NCI-H1105 (cell line): ENCODE data around the gene AOPEP.

Experiments used
- DNase-seq: peaks from one replicate; lab custom pipeline; 2025; lab: John Stamatoyannopoulos, UW

The AOPEP gene

DNA sequence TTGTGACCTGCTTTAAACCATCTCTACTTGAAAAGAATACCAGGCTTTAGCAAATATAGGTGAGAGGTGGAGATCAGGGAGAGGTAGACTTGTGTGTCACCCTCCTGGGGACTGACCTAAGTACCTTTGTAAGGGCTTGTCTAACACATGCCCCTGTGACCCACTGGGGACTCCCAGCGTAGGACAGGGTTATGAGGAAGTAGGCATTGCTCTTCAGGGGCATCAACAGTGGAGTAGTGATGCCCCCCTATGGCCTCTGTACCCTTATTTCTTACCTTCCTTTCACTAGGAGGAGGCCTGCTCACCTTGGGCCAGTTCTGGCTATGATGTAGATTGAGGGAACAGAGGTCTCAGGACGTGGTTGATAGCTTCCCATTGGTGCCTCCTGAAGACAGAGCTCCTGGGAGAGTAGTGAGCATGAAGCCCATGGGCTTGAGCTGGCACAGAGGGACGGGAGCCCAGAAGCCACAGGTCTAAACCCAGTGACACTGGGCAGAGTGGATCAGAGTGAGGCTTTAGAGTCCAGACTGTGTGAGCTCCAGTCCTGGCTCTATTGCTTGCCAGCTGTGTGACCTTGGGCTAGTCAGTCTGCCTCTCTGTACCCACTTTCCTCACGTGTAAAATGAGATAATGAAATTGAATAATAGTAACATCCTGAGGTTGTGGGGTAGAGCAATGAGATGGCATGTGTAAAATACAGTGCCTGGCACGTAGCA is 191.7 kb downstream of the AOPEP start:
- DNase-seq, result no peak

DNA sequence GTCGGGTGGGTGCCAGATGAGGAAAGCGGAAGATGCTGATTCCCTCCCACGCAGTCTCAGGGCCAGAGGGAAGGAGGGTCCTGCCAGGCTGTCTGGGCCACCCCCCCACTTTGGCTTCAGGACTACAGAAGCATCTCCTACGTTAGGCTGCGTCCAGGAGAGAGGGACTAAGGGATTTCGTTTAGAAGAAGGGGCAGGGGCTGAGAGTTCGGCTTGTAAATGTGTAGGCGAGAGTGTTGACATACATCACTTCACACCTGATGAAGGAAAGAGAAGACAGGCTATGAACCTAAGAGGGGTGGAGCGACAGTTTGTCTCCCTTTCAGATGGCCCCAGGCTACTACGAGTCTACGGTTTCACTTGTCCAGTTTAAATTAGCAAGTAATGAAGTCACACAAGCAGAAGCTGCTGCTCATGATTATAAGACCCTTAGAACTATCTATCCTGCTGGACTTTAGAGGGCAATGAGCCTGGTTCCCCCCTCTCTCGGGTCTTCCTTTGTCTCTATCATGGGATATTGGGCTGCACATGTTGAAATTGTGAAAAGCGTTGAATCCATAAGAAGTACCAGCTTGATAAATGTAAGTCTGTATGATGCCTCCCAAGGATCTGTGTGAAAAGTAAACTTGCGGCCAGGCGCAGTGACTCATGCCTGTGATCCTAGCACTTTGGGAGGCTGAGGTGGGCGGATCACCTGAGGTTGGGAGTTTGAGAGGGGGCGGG is 193.0 kb downstream of the AOPEP start:
- DNase-seq, result no peak

DNA sequence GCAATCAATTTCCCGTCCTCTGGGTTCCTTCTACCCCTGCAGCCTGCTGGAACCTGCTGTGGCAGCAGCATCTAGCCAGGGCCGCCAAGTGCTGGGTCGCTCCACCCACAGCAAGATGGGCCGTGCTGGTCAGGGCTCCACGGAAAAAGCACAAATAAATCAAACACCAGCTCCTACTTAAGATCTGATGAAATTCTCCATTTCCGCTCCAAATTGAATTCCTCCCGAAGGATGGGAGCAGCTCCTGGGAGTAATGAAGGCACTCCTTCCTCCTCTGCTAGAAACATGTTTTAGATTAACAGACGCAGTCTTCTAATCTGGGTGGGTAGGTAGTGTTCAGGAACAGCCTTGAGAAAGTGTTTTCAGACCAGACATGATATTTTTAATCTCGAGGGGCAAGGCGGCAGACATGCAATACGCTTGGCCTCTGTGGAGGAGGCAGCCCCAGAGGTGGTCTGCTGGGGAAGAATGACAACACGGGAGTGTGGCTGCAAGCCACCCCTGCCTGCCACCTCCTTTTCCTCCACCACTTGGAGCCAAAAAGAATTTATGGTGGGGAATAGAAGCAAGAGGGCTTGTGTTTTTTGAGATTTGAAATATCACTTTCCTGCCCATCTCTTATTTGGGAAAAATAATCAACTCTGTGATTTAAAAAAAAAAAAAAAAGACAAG is 194.1 kb downstream of the AOPEP start:
- DNase-seq, result no peak

DNA sequence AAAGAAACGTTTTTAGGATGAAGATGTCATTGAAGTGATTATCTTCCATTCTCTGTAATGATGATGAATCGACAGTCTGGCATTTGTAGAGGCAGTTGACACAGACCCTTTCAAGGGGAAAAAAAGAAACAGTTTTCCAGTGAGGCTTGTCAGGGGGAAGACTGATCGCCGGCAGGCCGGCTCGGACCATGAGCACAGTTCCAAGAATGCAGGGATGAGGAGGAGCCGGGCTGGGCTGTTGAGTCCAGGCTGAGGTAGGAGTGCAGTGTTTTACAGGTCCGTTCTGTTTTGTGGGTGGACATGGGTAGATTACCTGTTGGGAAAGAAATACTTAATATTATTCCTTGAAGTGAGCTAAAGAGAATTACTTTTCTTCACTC is 194.6 kb downstream of the AOPEP start:
- DNase-seq, result no peak

DNA sequence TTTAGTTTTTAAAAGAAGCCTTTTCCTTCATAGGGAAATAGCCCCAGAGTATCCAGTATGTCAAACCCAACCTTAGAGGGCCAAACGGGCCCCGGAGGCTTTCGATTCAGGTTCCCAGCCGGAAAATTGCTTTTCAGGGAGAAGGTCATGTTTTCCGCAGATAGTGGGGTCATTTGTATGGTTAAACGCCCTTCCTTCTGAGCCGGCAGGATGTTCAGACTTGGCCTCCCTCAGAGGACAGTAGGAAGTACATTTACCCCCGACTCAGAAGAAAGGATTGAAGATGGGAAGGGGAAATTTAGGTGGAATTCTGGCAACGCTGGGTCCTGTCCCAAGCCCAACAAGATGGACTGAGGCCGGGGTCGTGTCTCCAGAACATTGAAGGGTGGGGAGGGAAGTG is 195.2 kb downstream of the AOPEP start:
- no peak for DNase-seq

DNA sequence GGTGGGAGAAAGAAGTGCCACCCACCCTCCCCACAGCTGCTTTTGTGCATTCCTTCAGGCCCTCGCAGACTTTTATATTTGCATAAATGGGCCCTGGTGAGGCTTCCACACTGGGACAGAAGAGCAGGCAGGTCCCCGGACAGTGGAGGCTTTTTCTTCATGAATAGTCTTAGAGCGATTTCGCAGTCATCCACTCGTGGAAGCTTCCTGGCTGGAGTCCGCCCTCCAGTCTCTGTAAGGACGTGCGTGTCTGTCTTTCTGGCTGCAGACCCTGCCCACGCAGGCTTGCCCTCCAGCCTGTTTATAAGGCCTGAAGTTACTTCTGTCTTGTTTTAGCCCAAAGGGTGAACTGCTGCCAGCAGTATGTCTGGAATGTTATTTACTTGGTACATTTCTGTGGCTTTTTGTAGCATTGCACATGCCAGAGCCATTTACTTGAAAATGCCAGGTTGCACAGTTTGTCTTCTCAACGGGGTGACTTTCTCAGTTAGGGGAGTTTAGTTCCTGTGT is 195.7 kb downstream of the AOPEP start:
- DNase-seq, result peak; percentile 30

DNA sequence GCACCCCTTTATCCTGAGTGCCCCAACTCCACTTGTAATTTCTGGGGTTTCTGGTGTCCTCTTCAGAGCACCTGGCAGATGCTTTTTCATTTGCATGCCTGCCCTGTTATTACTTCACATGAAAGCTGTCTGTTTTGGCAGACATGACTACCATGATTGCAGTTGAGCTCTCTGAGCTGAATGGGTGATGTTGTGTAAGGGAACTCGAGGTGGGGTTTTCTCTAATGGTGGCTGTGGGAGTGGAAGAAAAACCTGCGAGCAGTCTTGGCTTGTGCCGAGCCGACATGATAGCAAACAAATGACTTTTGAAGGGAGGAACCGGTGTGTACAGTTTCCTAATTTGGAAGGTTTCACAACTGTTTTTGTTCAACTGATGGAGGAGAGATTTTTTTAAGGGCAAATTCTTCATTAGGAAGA is 196.2 kb downstream of the AOPEP start:
- DNase-seq, result peak; percentile 46

DNA sequence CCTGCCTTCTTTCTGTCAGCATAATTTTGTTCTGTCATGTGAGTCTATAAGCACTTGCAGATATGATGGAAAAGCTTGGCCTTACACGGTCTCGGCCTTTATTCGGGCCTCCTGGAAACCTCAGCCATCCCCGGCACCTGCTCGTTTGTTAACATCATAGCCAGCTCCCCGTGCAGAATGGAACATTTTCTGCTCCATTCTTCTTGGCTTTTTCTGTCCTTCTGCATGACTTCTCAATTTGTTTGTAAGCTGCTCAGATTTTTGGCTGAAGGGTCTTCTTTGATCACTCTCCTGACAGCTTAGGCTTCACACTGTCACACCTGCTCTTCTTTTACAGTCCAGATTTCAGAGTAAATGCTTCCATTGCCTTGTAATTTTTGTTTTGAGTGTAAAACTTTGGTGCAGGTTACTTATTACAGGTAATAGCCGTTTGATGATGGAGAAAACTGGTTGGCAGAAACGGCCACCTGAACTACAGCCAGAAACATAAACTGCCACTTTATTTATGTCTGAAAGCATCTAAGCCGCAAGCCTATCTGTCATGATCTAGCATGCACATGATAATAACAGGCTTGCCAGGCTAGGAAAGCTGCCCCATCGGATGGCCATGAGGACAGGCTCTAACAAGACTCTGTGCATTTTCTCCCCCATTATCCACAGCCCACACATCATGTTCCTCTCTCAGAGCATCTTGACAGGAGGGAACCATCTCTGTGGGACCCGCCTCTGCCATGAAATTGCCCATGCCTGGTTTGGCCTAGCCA is 197.0 kb downstream of the AOPEP start:
- DNase-seq, result peak; percentile 15

DNA sequence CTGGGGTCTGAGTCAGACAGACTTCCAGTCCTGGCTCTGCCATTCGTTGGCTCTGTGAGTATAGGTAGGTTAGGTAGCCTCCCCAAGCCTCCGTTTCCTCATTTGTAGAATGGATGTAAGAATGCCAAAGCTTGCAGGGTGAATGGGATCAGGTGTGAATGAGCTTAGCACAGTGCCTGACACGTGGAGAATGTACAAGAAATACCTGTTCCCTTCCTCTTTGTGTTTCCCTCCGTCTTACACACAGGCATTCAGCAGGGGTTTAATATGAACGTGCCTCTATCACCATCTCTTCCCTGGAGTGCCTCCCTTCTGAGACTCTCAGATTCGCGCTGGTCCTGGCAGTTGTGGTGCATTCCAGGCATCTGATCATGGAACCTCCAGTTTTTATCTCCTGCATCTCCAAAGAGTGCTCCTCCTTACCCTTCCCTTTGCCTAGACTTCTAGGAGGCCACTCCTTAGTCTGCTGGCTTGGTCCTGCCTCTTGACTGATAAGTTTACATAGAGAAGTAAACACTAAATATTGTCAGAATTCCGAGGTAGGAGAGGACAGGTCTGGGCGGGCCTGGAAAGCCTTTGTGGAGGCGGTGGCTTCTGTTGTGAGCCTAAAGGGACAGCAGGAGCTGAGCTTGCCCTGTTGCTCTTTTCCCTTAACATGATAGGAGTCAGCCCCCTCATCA is 199.4 kb downstream of the AOPEP start:
- no peak for DNase-seq

DNA sequence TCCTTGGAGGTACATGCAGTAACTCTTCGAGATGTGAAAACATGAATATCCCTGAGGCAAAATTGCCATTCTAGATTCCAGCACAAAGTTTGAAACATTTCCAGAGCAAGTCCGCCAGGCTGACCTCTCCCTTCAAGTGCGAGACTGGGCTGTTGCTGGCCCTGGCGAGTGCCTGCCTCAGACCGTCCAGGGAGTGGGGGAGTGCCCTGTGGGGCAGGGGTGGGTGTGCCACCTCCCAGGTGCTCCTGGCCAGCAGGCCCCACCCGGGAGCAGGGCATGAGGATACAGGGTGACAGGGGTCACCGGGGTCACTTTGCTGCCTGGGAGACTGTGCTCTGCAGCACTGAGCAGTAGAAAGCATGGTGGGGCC is 199.9 kb downstream of the AOPEP start:
- DNase-seq, result no peak

DNA sequence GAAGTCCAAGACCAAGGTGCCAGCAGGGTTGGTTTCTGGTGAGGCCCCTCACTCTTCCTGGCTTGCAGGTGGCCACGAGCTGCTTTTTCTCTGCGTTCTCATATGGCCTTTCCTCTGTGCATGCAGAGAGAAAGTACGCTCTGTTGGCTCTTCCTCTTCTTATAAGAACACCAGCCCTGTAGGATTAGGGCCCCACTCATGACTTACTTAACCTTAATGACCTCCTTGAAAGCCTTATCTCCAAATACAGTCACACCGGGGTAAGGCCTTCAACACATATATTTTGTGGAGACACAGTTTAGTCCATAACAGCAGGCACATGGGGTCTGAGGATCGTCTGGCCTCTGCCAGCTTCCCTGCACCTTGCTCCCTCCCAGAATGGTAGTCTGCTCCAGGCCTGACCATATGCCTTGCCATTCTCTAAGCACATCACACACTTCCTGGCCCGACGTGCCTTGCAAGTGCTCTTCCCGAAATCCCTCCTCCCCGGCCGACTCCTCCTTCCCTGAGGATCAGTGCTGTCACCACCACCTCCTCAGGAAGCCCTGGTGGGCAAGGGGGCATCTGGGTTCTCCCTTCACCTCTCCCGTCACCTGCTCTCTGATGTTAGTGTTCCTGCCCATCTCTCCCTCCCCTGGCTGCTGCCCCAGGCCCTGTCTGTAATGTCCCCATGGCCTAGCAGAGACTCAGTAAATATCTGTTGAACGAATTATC is 200.7 kb downstream of the AOPEP start:
- no peak for DNase-seq

DNA sequence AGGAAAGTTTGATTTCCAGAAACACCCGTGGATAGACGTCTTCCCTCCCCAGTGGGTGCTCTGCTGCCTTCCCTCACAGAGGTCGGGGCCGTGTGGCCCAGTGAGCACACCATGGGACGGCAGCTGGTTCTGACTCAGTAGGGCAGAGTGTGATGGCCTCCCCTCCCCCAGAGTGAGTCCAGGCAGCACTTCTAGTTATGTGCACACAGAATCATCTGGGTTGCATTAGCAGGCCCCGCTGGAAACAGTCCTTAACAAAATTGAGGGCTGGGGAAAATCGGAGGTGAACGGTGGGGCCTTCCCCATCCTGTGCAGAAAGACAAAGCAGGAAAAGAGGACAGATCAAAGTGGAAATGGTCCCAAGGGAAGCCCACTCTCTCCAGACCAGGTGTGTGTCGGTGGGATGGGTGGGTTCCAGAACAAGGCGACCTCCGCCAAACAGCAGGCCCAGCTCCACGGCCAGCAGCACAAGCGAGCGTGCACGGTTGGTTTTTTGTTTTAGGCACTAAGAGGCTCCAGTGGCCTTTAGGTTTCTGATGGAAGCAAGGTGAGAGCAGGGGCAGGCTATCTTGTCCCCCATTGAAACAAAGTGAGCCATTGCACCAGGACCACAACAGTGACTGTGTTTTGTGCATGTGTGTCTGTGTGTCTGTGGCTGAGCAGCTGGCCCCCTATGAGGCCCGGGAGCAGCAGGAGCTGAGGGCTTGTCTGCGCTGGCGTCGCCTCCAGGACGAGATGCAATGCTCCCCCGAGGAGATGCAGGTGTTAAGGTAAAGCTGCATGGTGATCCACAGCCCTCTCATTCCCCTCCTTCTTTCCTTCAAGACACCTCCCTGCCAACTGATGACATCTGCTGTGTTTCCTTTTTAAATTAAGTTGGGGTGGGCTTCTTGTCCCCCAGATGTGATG is 201.5 kb downstream of the AOPEP start:
- DNase-seq, result no peak

DNA sequence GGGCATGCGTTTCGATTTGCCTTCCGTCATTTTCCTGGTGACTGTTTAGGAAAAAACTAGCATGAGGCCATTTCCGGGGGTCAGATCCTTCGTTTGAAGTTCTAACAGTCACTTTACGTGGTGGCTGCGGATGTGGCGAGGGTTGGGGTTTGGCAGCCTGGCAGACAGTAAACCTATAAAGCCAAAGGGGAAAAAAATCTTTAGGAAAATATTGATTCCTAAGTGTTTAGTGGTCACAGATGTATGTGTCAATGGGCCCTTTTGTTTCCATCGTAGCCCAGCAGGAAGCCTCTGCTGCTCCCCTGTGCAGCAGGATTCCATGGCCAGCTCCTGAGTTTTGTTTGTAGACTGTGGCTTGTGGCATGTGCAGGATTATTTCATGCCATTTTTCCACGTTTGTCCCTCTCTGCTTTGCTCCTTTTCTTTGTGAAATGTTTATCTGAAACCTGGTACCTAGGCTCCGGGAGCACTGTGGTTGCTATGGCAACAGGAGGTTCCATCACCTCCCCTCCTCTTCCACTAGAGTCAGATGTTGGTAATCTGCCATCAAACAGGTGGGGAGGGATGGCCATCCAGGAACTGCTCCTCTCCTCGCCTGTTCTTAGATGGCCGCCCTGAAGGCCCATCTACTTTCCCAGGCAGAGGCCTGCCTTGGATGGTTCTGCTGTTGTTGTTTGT is 202.3 kb downstream of the AOPEP start:
- DNase-seq, result no peak

DNA sequence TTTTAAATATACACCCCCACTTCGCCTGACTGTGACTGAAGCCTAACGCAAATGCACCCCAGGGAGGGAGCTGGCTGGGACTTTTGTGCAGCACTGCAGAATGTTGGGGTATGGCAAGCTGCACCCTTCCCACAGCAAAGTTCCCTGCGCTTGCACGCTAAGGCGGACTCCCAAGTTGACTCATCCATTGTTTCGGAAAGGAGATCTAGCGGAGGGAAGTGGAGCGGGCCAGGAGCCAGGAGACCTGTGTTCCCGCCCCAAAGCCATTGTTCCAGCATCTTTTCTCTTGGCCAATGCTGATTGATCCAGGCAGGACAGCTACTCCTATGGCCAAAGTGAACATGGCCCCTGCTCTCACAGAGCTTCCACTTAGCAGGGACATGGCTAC is 202.9 kb downstream of the AOPEP start:
- no peak for DNase-seq

DNA sequence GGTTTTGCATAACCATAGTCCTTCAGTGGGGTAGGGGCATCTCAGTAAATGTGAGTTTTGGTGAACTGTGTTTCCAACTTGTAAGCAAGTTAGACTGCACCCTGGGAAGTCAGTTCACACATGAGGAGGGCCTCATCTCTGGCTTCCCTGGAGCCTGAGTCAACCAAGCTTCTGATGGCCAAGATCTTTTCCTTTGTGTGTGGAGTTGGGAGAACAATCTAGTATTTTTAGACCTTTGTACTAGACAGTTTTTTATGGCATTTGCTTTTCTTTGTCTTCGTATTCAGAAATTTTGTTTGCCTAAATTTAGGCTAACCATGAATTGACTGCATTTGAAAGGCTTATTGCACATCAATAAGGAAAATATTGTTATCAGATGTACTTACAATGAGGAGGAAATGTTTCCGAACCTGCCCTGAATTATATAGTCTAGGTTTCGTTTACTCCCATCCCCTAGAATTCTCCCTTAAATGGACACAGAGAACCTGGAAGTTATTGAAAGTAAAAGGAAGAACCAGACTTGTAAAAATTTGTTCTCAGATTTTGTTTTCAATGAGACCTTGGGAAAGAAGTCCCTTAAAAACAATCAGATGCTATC is 204.6 kb downstream of the AOPEP start:
- no peak for DNase-seq

DNA sequence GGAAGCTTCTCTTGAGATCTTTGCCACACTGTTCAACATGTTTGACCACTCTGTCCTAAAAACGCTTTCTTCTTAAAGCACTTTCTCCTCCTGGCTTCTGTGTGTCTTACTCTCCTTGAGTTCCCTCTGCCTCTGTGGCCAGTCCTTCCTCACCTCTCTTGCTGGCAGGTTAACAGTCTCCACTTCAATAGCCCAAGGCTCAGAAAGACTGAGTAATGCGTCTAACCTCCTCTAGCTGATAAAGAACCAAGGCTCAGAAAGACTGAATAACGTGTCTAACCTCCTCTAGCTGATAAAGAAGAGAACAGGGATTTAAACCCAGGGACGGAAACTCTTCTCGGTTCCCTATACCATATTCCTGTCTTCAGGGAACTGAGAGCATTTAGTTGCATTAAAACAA is 205.2 kb downstream of the AOPEP start:
- no peak for DNase-seq

DNA sequence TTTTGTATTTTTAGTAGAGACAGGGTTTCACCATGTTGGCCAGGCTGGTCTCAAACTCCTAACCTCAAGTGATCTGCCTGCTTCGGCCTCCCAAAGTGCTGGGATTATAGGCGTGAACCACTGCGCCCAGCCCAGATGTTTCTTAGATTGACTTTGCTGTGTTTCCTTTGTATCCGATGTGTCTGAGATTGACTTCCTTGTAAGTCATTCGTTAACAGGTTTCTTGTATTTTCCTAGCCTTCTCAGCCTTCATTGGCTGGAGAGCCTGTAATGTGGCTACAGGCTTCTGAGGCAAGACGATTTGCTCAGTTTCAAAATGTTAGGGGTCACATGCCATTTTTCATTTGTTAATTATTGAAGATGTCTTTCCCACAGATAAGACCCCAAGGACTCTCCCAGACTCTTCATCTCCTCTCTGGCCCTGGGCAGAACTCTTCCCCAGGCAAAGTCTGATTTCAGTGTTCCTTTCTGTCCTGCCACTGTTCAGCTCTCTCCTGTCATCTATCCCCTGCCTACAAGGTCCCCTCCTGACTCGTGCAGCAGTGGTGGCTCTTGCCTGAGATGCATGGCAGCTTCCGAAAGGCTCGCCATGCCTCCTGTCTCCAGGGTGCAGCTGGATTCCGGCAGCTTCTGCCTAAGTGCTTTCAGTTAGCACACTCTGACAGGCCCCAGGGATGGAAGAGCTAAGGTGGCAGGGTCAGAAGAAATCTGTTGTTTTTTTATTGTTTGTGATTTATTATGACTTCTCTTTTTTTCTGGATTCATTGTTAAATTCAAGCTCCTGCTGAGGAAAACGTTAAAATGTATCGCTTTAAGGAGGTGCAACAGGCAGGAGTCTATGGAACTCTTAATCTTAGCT is 206.4 kb downstream of the AOPEP start:
- no peak for DNase-seq

DNA sequence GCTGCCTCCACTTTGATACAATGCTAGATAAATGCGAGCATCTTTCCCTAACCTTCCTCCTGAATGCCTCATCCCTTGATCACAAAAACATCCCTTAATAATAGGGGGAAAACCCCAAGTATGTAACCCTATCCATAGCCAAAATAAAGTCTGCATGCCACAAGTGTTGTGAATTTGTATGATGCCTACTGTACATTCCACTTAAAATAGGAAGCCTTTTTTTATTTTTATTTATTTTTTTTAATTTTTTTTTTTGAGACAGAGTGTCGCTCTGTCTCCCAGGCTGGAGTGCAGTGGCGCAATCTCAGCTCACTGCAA is 207.0 kb downstream of the AOPEP start:
- DNase-seq, result no peak
